ENCODE measurements around the gene ARID1B.

Gene ARID1B

DNA sequence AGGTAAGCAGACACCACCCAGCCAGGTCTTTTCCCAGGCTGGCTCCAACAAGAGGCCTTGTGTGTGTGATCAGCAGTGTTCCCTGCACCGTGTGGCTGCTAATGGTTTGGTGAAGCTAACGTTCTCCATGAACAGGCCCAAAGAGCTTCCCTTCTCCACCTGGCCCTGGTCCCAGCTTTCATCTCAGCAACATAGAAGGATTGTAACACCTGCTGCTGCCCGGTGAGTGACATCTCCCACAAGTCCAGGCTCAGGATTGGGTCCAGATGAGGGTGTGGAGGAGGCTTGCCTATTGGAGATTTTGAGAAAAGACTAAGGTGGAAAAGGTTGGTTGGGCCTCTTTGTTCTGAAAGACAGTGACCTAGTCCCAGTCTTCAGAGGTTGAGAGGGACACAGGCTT is 456.5 kb downstream of the ARID1B start:
- DNase-seq (ENCODE audit: low read depth) = no peak
- TF ChIP-seq, protein P1, sequence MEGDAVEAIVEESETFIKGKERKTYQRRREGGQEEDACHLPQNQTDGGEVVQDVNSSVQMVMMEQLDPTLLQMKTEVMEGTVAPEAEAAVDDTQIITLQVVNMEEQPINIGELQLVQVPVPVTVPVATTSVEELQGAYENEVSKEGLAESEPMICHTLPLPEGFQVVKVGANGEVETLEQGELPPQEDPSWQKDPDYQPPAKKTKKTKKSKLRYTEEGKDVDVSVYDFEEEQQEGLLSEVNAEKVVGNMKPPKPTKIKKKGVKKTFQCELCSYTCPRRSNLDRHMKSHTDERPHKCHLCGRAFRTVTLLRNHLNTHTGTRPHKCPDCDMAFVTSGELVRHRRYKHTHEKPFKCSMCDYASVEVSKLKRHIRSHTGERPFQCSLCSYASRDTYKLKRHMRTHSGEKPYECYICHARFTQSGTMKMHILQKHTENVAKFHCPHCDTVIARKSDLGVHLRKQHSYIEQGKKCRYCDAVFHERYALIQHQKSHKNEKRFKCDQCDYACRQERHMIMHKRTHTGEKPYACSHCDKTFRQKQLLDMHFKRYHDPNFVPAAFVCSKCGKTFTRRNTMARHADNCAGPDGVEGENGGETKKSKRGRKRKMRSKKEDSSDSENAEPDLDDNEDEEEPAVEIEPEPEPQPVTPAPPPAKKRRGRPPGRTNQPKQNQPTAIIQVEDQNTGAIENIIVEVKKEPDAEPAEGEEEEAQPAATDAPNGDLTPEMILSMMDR (IDR thresholded peaks at IDR 0.05; ENCODE audit: control insufficient read depth, insufficient read depth, low read depth, low read length, missing control alignments) = no peak
- no peak overlapping the region for H3K4me3 ChIP-seq (ENCODE audit: control insufficient read depth, low read depth, low read length)

DNA sequence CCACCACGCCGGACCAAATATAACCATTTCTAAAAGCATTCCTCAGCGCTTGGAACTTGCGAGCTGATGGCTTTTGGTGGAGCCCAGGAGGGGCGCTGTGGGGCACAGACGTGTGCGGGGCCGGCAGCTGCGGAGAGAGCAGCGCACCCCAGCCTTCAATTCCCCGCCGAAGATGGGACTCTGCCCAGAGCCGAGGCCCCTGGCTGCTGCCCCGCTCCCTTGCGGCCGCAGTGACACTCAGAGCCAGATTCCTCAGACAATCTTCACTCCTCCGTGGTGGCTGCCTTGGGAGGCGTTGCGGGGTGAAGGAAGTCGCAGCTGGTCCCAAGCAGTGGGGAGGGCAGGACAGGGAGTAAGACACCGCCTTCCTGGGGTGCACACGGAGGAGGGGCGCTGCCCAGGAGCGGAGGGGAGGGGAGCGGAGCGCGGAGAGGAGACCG is 458.4 kb downstream of the ARID1B start:
- peak overlapping the region; percentile 51 for H3K4me3 ChIP-seq (ENCODE audit: control insufficient read depth, low read depth, low read length)
- DNase-seq (ENCODE audit: low read depth) = no peak
- TF ChIP-seq, protein P1 (IDR thresholded peaks at IDR 0.05; ENCODE audit: control insufficient read depth, insufficient read depth, low read depth, low read length, missing control alignments) = peak; percentile 81

DNA sequence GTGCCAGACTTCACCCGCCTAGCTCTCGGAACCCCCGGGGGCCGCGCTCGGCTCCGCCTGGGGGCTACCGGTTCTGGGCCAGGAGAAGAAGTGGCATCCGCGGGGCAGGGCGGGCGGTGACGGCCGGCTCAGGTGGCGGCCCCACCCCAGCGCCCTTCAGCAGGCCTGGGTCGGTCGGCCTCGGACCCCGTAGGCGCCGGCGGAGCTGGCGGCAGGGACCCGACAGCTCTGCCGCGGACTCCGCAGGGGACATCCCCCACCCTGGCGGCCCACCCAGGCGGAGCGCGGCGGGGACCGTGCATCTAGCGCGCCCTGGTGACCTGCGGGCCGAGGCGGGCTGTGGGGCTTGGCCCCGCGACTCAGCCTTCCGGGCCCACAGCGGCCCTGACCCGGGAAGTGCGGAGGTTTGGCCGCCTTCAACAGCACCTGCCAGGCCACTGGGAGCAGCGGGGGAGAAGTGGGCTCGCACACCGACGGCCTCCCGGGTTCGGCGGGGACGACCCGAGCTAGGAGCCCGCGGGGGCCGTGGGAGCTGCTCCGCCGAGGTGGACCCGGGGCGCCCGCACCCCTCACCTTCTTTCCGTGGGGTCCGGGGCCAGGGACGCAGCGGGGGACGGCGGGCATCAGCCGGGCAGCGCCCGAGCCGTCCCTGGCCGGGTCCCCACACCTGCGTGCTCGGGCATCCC is 459.0 kb downstream of the ARID1B start:
- TF ChIP-seq, protein P1 (IDR thresholded peaks at IDR 0.05; ENCODE audit: control insufficient read depth, insufficient read depth, low read depth, low read length, missing control alignments) = no peak
- DNase-seq (ENCODE audit: low read depth) = no peak
- H3K4me3 ChIP-seq (ENCODE audit: control insufficient read depth, low read depth, low read length) = peak overlapping the region; percentile 51

DNA sequence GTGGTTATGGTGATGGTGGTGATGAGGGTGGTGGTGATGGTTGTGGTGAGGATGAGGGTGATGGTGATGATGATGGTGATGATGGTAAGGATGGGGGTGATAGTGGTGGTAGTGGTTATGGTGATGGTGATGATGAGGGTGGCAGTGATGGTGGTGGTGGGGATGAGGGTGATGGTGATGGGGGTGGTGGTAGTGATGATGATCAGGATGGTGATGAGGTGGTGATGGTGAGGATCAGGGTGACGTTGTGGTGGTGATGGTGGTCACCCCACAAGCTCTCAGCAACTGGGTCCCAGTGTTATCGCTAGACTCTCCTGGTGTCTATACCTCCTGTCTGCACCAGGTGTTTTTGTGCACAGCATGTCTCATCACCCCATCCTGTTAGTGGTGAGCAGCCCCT is 461.2 kb downstream of the ARID1B start:
- TF ChIP-seq, protein P1 (IDR thresholded peaks at IDR 0.05; ENCODE audit: control insufficient read depth, insufficient read depth, low read depth, low read length, missing control alignments) = no peak
- no peak for DNase-seq (ENCODE audit: low read depth)
- no peak overlapping the region for H3K4me3 ChIP-seq (ENCODE audit: control insufficient read depth, low read depth, low read length)

DNA sequence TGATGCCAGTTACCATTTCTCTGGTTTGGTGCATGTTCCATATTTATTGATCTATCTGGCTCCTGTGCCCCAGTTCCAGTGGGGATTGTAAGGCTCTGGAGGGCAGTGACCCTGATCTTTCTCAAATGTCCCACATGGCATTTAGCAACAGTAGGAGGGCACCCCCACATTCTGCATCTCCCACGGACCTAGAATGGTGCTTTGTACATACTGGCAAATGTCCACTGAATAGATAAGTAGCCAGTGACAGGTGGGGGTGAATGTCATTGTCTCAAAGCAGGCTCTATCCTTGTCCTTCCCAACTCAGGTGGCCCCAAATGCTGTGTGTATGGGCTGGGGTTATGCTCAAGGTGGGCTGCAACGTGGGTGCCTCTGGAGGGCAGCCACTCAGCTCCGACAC is 462.0 kb downstream of the ARID1B start:
- no peak overlapping the region for H3K4me3 ChIP-seq (ENCODE audit: control insufficient read depth, low read depth, low read length)
- TF ChIP-seq, protein P1 (IDR thresholded peaks at IDR 0.05; ENCODE audit: control insufficient read depth, insufficient read depth, low read depth, low read length, missing control alignments) = no peak
- DNase-seq (ENCODE audit: low read depth) = no peak

DNA sequence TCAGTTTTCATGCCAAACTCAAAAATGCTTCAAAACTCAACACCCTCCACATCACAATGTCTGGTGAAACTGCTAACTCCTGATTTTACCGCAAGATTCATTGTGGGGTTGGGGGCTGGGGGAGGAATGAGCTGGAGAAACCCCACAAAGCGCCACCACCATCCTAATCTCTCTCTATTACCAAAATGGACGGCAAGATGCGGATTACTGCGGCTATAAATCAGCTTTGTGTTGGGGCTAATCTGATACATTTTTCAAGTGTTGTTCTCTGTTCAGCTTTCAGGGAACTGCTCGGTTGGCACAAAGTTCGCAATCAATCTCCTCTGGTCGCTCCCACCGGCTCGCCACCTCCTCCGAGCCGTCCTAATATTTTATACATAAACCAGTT is 462.5 kb downstream of the ARID1B start:
- peak overlapping the region; percentile 37 for H3K4me3 ChIP-seq (ENCODE audit: control insufficient read depth, low read depth, low read length)
- no peak for DNase-seq (ENCODE audit: low read depth)
- TF ChIP-seq, protein P1 (IDR thresholded peaks at IDR 0.05; ENCODE audit: control insufficient read depth, insufficient read depth, low read depth, low read length, missing control alignments) = no peak
